ENCODE results near the gene CD22. TPM values are rescaled to one million over a fixed set of nuclear protein-coding genes. Genes with fewer than 3 reads are reported as not detected.

The CD22 gene
- total RNA-seq, 1 donor from 2014 or later, result 19.1 TPM

GRCh38 chr19:35301961-35302360 lies 27.0 kb upstream of the CD22 start:
- H3K27ac ChIP-seq, result no peak overlapping the region
- intact Hi-C loops (cut with DNase I), result no loop called here
- no peak for TF ChIP-seq CTCF (IDR thresholded peaks at IDR 0.05)
- H3K9me3 ChIP-seq, result no peaks in the 10 kb centered on the region
- no peak for ATAC-seq
- no peaks in the 10 kb centered on the region for H3K36me3 ChIP-seq
- H3K27me3 ChIP-seq (ENCODE audit: low read depth), result peaks cover 9% of the 10 kb centered on the region
- H3K4me3 ChIP-seq, result no peak overlapping the region
- H3K4me1 ChIP-seq, result no peaks in the 10 kb centered on the region
- DNase-seq, result no peak

GRCh38 chr19:35302446-35302845 lies 26.5 kb upstream of the CD22 start:
- DNase-seq, result no peak
- Histone ChIP-seq H3K4me3 (no peak overlapping the region), H3K36me3 (no peaks in the 10 kb centered on the region), H3K27ac (no peak overlapping the region), H3K9me3 (no peaks in the 10 kb centered on the region), H3K4me1 (no peaks in the 10 kb centered on the region), H3K27me3 (ENCODE audit: low read depth) (peaks cover 9% of the 10 kb centered on the region)
- intact Hi-C loops (cut with DNase I), result no loop called here
- no peak for TF ChIP-seq CTCF (IDR thresholded peaks at IDR 0.05)
- ATAC-seq, result no peak

- no peak for TF ChIP-seq CTCF (IDR thresholded peaks at IDR 0.05)
- DNase-seq (no peak), ATAC-seq (no peak)
- Histone ChIP-seq H3K9me3 (no peaks in the 10 kb centered on the region), H3K27ac (no peak overlapping the region), H3K27me3 (ENCODE audit: low read depth) (peaks cover 9% of the 10 kb centered on the region), H3K4me3 (no peak overlapping the region), H3K36me3 (no peaks in the 10 kb centered on the region), H3K4me1 (no peaks in the 10 kb centered on the region)
- intact Hi-C loops (cut with DNase I), result no loop called here
Measured at GRCh38 chr19:35303357-35303915, 25.6 kb upstream of the CD22 start.

- TF ChIP-seq CTCF (IDR thresholded peaks at IDR 0.05), result no peak
- Histone ChIP-seq H3K4me1 (no peaks in the 10 kb centered on the region), H3K4me3 (no peak overlapping the region), H3K27ac (no peak overlapping the region), H3K27me3 (ENCODE audit: low read depth) (peaks cover 9% of the 10 kb centered on the region), H3K36me3 (no peaks in the 10 kb centered on the region), H3K9me3 (no peaks in the 10 kb centered on the region)
- DNase-seq (no peak), ATAC-seq (no peak)
- intact Hi-C loops (cut with DNase I), result no loop called here
Measured at GRCh38 chr19:35304036-35304435, 25.0 kb upstream of the CD22 start.

- no peak overlapping the region for H3K27ac ChIP-seq
- no peaks in the 10 kb centered on the region for H3K4me1 ChIP-seq
- ATAC-seq (no peak), DNase-seq (no peak)
- no peak overlapping the region for H3K4me3 ChIP-seq
- TF ChIP-seq CTCF (IDR thresholded peaks at IDR 0.05), result no peak
- H3K27me3 ChIP-seq (ENCODE audit: low read depth), result peaks cover 8% of the 10 kb centered on the region
- H3K9me3 ChIP-seq, result no peaks in the 10 kb centered on the region
- H3K36me3 ChIP-seq, result no peaks in the 10 kb centered on the region
- intact Hi-C loops (cut with DNase I), result no loop called here
Measured at GRCh38 chr19:35305181-35305580, 23.8 kb upstream of the CD22 start.

All from lower lobe of right lung (tissue), 2 donors.